HT-29 (cell line): ENCODE results near the gene DCP2. TPM values are rescaled to one million over a fixed set of nuclear protein-coding genes. Genes with fewer than 3 reads are reported as not detected.
"Not testable (repeated sequence)": the region's sequence is repeated elsewhere in the genome, so short reads cannot be mapped to it uniquely, and the experiment has no call there.

Experiments used
- DNase-seq: peaks from one replicate; pipeline ENCODE4 v3.0.0-alpha.2; 2015; ENCODE audit warnings: low spot score
- total RNA-seq: library from RNA; depleted of rRNA; stranded (reverse); fragments of >200 nt; shearing (Covaris generic); gene quantifications from 2 replicates; pipeline ENCODE4 v1.2.3, GENCODE V29; 2014; rRNA removed

DCP2 gene
- 49.9 and 80.0 TPM in 2 replicates for total RNA-seq

DNA sequence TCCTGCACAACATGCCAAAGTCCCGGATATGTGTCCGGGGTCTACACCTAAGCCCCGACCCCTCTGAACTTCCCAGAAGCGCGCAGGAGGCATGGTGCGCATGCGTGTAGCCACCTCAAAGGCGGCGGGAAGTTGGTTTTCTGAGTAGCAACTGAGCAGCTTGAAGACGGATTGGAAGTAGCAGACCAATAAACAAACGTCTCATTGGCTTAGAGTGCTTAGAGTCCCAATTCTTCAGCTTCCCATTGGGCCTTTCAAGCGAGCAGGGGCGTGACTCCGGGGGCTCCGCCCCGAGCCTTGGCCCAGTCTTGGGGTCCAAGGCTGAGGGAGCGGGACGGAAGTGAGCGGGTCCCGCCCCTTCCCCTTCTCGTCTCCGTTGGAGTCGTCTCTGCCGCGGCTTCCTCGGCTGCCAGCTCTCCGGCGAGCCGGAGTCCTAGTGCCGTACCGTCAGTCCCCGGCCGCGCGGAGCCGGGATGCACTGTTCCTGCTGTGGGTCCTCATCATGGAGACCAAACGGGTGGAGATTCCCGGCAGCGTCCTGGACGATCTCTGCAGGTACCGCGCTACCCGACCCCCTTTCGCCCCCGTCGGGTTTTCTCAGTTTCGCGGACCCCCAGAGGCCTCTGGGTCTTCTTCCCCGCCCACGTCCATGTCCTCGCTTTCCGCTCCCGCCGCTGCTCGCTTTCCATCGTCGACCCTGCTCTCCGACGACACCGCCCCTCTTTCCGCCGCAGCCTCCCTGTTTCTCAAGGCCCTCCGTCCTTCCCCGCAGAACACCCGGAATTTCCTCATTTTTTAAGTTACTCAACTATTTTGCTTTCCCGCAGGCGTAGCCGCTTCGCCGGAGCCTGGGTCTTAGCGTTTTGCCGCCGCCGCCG, at the start of gene DCP2:
TSS of gene DCP2 (plus strand) at position 367 of the 878 bp plus-strand sequence. CDS start at position 503, 136 bp downstream.
- DNase-seq: peak; percentile 98

DNA sequence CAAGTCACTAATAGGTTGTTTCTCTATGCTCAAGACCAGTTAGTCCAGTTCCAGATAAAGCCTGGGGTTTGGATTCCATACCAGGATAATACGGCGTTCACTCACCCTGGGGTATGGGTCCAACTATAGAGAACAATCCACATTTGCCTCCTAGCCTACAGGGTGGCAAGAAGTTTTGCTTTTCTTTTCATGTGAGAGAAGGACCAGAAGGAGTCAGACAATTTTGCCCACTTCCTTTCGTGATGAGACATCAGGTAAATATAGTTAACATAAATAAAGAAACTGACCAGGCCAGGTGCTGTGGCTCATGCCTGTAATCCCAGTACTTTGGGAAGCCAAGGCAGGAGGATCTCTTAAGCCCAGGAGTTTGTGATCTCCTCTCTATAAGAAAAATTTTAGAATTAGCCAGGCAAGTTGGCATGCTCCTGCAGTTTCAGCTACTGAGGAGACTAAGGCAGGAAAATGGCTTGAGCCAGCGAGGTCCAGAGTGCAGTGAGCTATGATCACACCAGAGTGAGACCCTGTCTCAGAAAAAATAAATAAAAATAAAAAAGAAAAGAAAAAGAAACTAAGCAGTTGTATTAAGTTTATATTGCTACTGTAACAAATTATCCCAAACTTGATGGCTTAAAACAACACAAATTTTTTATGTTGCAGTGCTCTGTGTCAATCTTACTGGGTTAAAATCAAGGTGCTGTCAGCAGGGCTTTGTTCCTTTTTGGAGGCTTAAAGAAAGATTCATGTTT, 47.1 kb upstream of the DCP2 start:
- no peak for DNase-seq

DNA sequence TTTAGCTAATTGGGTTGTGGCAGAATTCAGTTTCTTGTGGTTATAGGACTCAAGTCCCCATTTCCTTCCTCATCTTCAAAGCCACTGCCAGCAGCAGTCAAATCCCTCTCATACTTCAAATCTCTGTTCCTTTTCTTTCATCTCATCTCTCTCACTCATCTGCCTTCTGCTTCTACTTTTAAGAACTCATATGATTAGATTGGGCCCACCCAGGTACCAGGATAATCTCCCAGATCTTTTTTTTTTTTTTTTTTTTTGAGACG, 46.6 kb upstream of the DCP2 start:
- DNase-seq: no peak

DNA sequence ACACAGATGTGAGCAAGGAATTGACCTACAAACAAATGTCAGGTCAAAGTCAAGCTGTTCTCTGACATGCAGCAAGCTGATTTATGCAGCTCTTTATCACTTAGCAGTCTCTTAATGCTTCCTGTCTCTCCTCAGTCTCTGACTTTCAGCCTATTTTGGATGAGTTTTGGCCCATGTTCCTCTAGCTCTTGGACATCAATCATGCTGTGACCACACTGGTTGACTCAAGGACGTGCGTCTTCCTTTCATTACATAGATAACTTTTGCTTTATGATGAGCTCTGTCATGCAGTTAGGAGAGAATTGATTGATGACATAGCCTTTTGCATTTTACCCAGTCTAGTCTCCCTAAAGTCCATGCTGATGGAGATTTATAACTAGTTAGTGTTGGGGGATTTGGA, 45.1 kb upstream of the DCP2 start:
- DNase-seq: no peak

DNA sequence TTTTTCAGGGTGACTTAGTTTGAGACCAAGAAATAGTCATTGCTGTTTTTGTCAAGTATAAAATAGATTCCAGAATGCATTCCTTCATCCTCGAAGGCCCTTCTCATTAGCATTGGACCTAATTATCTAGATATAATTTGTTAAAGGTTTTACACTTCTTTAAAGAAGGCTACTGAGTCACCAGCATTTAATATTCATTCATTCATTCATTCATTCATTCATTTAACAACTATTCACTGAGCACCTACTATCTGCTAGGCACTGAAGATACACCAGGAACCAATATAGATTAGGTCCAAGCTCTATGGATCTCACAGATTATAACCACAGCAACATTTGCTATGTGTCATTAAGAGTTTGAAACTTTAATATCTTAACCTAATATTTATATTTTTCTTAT, 43.5 kb upstream of the DCP2 start:
- no peak for DNase-seq

DNA sequence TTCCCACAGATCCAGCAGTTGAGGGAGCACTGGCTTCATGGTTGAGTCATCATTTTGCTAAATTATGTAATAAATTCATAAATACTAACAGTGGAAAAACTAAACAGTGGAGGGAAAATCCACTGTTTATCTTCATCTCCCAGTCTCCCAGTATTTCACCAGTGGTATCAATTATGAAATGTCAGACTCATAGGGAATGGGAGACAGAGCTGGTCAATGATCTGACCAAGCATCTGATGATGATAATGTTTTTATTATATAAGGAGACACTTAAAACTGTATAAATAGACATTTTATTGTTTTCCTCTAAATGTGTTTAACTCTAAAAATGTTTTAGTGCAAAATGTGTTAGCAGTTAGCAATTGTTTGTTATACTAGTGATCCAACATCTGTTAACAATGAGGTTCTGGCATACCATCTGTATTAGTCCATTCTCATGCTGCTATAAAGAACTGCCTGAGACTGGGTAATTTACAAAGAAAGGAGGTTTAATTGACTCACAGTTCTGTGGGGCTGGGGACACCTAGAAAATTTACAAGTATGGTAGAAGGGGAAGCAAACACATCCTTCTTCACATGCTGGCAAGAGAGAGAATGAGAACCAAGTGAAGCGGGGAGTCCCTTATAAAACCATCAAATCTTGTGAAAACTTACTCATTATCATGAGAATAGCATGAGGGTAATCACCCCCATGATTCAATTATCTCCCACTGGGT, 42.8 kb upstream of the DCP2 start:
- DNase-seq: no peak

DNA sequence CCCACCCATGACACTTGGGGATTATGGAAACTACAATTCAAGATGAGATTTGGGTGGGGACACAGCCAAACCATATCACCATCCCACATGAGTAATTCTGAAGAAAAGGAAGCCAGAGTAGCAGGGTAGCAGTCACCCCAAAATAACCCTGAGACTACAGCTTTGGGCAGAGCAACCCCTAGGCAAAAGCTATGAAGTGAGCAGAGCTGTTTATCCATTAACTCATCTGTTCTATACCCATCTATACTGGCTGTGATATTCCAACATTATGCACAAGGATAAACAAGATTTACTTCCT, 42.3 kb upstream of the DCP2 start:
- no peak for DNase-seq

DNA sequence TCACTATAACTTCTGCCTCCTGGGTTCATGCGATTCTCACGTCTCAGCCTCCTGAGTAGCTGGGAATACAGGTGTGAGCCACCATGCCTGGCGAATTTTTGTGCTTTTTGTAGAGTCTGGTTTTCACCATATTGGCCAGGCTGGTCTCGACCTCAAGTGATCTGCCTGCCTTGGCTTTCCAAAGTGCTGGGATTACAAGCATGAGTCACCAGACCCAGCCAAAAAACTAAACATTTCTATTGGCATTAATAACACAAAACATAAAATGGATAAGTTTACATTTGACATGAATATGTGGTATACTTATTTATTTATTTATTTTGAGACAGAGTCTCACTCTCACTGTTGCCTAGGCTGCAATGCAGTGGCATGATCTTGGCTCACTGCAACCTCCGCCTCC, 40.9 kb upstream of the DCP2 start:
- no peak for DNase-seq

DNA sequence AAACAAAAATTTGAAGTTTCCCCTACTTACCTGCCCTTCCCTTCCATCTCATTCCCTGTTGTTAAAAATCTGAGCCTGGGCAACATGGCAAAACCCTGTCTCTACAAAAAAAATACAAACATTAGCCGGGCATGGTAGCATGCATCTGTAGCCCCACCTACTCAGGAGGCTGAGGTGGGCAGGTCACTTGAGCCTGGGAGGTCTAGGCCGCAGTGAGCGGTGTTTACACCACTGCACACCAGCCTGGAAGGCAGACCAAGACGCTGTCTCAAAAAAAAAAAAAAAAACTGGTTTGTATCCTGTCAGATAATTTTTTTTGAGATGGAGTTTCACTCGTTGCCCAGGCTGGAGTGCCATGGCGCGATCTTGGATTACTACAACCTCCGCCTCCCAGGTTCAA, 38.3 kb upstream of the DCP2 start:
- no peak for DNase-seq

DNA sequence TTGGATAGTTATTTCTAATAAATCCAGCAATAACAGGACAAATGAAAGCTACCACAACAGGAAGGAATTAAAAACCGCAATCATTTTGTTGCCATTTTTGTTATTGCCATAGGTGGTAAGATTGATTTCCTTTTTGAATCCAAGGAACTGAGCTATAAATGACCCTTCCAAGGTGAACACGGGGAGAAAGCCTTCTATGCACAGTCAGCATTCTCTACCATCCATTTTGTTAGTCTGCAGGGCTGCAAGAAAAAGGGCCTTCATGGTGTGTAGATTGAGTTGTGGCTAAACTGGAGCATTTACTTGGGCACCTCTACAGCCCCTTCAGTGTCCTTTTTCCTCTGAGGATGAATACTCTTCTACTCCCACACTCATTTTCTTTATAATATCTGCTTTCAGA, 35.9 kb upstream of the DCP2 start:
- no peak for DNase-seq

DNA sequence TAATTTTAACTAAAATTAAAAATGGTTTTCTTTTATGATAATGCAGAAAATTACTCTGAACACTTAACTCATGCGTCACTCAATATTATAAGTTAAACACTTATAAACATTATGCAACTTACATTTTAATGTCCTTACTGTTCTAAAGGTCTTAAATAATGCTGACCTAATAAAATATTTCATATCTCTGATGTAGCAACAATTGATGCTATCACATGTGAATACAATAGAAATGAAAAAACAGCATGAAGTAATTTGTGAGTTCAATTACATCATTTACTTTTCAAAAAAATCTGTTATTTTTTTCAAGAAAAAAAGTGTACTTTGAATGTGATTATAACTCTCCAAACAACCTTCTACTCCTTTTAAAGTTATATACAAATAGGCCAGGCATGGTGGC, 28.1 kb upstream of the DCP2 start:
- DNase-seq: no peak

DNA sequence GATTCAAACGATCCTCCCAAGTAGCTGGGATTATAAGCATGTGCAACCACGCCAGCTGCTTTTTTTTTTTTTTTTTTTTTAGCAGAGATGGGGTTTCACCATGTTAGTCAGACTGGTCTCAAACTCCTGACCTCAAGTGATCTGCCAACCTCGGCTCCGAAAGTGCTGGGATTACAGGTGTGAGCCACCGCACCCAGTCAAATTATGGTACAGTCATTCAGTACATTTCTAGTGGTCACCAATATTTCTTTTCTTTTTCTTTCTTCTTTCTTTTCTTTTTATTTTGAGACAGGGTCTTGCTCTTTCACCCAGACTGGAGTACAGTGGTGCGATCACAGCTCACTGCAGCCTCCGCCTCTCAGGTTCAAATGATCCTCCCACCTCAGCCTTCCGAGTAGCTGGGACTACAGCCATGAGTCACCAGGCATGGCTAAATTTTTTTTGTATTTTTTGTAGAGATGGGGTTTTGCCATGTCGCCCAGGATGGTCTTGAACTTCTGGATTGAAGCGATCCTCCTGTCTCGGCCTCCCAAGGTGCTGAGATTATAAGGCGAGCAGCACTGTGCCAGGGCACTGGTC, 25.4 kb upstream of the DCP2 start:
- DNase-seq: no peak

DNA sequence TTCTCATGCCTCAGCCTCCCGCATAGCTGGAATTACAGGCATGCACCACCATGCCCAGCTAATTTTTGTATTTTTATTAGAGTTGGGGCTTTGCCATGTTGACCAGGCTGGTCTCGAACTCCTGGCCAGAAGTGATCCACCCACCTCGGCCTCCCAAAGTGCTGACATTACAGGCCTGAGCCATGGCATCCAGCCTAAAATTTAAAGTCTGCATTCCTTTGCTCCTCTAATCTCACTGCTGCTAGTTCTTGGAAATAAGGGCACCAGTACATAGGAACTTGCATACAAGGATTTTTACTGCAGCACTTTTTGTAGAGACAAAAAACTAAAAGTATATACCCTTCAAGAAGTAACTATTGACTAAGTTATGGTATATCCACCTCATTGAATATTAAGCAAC, 20.0 kb upstream of the DCP2 start:
- no peak for DNase-seq

DNA sequence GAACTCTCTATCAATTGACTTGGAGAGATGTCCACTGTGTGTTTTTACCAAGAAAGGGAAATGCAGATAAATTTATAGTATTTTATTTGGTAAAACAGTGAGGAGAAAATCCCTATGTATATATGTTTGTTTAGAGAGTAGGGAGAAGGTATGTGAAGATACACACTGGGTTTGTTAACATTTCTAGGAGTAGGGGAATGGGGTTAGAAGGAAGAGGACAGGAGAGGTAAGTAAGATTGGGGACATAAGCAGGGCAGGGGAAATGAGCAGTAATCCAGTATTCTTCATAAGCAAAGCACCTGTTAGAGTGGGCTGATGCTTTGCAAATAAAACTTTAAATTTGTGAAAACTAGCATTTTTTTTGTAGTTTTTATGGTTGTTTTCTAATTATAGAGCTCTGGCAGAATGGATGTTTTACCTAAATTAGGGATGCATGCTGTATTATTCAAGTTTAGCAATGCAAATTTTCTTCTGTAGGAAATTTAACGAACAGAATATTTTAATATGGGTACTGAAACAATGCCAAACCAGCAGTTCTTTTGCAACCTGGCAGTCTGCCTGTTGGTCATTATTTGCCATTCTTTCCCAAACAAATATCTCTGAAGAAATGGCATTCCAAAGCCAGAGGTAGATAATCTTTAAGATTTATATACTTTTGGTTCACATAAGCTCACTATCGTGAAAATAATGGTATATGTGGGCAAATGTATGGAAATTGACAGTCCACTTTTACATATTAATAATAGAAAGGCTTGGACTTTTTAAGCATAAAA, 19.4 kb upstream of the DCP2 start:
- DNase-seq: no peak

DNA sequence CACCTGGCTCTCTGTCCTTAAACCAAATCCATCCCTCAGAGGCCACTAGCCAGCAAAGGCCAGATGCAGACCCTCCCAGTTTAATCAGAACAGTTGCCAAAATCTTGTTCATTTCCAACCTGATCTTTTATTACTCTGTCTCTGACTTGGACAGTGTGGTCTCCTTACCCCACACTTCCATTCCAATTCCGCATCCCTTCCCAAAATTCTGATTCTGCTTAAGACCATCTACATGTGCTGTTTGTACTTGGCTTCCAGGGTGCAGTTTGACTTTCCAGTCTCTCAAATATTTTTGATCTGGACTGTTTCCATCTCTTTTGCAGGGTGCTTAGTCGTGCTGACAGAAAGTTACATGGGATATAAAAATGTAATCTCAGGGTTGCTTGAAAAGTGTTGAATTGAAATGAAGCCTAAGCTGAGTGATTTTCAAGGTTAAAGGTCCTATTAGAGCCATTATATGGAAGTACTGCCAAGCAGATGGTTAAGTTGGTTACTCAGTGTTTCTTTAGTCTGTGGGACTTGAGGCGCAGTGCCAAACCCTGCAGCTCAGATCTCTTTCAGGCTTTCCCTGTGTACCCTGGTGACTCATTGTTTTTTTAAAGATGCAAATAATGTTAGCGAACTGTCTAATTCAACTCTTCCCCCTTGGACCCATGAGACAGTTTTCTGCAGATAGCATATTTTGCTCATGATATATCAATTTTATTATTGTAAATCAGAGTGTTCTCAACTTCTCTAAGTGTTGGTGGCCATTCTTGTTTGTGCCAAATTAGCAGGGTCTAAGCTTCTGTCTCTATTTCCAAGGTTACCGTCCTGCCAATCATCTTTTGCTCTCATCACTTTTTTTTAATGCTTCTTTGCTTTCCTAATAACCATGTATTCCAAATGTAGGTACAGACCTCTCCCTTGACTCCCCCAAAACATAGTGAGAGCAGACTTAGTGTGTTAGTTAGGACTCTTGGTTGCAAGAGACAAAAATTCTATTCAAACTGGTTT, 18.2 kb upstream of the DCP2 start:
- DNase-seq: peak; percentile 72

DNA sequence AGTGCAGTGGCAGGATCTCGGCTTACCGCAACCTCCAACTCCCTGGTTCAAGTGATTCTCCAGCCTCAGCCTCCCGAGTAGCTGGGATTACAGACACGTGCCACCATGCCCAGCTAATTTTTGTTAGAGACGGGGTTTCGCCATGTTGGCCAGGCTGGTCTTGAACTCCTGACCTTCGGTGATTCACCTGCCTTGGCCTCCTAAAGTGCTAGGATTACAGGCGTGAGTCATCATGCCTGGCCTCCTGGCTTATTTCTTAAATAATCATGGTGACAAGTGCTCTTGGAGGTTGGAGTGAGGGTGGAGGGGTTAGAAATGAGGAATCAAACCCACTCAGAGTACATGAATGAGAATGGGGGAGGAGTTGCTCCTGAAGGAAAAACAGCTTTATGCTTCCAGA, 16.7 kb upstream of the DCP2 start:
- not testable (repeated sequence) for DNase-seq

DNA sequence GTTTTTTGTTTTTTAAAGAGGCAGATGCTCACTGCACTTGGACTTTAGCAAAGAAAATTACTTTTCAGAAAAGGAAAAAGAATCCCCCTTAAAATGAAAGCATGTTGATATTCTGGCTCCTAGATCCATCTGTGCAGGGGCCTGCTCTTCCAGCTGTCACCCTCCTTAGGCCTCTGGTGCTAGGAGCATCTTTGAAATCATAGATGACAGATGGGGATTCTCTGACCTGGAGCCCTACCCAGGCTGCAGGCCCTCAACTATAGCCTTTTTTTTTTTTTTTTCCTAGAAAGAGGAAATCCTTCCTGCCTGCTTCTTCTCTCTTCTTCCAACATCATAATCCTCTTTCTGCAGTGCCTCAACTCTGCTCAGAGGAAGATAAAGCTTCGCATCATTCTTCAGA, 16.3 kb upstream of the DCP2 start:
- DNase-seq: no peak

DNA sequence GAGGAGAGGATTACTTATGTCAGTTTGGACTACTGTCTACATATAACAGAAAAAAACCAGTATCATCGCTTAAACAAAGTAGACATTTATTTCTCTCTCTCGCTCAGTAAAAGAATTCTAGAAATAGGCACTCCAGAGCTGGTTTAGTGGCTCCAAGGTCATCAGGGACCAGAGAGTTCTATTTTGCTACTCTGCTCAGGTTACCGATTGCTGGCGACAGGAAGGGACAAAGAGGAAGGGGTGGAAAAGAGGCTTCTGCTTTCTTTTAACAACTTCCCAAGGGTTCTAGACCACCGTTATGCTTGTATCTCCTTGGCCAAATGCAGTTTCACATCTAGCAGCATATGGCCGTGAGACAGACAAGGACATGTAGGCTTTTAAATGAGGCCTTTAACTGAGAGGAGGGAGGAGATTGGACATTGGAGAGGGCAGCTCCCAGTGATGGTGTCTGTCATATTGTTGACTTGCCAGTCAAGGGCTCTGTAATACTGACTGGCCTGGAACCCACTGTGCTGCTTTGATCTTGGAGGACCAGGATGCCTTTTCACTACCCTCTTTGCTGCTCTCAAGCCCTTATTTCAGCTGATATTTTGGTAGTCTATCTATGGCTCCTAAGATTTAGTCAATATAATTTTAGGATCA, 15.6 kb upstream of the DCP2 start:
- no peak for DNase-seq

DNA sequence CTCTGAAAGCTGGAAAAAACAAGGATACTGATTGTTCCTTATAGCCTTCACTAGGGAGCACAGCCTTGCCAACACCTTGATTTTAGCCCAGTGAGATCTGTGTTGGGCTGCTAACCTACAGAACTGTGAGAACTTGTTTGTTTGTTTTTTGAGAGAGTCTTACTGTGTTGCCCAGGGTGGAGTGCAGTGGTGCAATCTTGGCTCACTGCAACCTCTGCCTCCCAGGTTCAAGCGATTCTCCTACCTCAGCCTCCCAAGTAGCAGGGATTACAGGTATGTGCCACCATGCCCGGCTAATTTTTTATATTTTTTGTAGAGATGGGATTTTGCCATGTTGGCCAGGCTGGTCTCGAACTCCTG, 13.2 kb upstream of the DCP2 start:
- not testable (repeated sequence) for DNase-seq

DNA sequence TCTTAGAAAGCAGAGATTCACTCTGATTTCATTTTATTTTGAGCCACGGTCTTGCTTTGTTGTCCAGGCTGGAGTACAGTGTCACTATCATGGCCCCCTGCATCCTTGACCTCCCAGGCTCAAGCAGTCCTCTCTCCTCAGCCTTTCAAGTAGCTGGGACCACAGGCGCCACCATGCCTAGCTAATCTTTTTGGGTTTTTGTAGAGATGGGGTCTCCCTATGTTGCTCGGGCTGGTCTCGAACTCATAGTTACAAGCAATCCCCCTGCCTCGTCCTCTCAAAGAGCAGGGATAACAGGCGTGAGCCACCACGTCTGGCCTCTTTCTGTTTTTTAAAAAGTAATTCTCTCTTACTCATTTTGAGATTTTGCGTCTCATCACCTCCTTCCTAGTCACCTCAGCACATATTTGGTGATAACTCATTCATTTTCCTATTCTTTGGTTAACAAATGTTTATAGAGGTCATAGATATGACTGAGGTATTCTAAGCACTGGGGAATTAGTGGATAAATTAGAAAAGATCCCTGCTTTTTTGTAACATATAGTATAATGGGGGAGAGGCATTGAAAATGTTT, 10.8 kb upstream of the DCP2 start:
- no peak for DNase-seq
